AG04449 (cell line): ENCODE measurements around the gene SF3A2.

Source experiments
- CTCF ChIA-PET: fragments of 350-600 bp; formaldehyde crosslinking; extraction: SDS; loops from one replicate; lab custom pipeline; 2021; ENCODE audit warnings: antibody characterized with exemption; lab: Yijun Ruan, JAX
- POLR2A ChIA-PET: fragments of 400-600, 350-600 bp; formaldehyde crosslinking; extraction: SDS; loops from one replicate; lab custom pipeline; 2020; ENCODE audit warnings: antibody characterized with exemption, inconsistent platforms; lab: Yijun Ruan, JAX
- DNase-seq: peaks from one replicate; pipeline ENCODE4 v3.0.0-alpha.2; 2010; ENCODE audit warnings: low read depth, low spot score
- H3K4me3 ChIP-seq: 2 replicates; pipeline ENCODE4 v1.5.1; 2011; ENCODE audit warnings: low read depth, mild to moderate bottlenecking, control low read depth, low read length
- CTCF ChIP-seq: IDR thresholded peaks from one replicate; pipeline ENCODE4 v1.5.1; 2011; ENCODE audit warnings: mild to moderate bottlenecking, moderate library complexity, low read length, control low read depth, inconsistent platforms; ENCODE audit not compliant: insufficient read depth; ENCODE audit errors: missing control alignments

The SF3A2 gene

GRCh38 chr19:2221250-2221831, 15.3 kb upstream of the SF3A2 start:
- CTCF ChIA-PET, result interaction anchor here (0.8 to 1.8 kb wide), 8 partner anchors 8 to 68 kb away, joined by 3 to 9 read pairs (median 4); partner anchors contain the start of gene PLEKHJ1
- no peak for TF ChIP-seq CTCF
- no peak overlapping the region for H3K4me3 ChIP-seq
- POLR2A ChIA-PET, result interaction anchor here (0.6 to 1.0 kb wide), 2 partner anchors 12 to 16 kb away, joined by 3 read pairs; no protein-coding TSS in a partner anchor
- DNase-seq, result no peak

- H3K4me3 ChIP-seq, result no peak overlapping the region
- CTCF ChIA-PET, result interaction anchor here (0.8 to 1.8 kb wide), 8 partner anchors 9 to 68 kb away, joined by 3 to 9 read pairs (median 4); partner anchors contain the start of gene PLEKHJ1
- POLR2A ChIA-PET, result interaction anchor here (0.6 to 1.0 kb wide), 2 partner anchors 12 to 15 kb away, joined by 3 read pairs; no protein-coding TSS in a partner anchor
- no peak for TF ChIP-seq CTCF
- DNase-seq, result no peak
Measured at GRCh38 chr19:2221918-2222317, 14.7 kb upstream of the SF3A2 start.

GRCh38 chr19:2223391-2223790, 13.2 kb upstream of the SF3A2 start:
- no peak for DNase-seq
- H3K4me3 ChIP-seq, result no peak overlapping the region
- ChIA-PET POLR2A (no interaction called here), CTCF (interaction anchor here (0.7 to 1.3 kb wide), 3 partner anchors 12 to 68 kb away, joined by 3 read pairs; partner anchors contain the start of gene PLEKHJ1)
- TF ChIP-seq CTCF, result no peak

GRCh38 chr19:2223959-2224358, 12.7 kb upstream of the SF3A2 start:
- no peak for DNase-seq
- POLR2A ChIA-PET, result no interaction called here

GRCh38 chr19:2224754-2225349, 11.8 kb upstream of the SF3A2 start:
- ChIA-PET POLR2A (no interaction called here), CTCF (interaction anchor here (0.8 to 1.2 kb wide), 3 partner anchors 11 to 69 kb away, joined by 3 read pairs; no protein-coding TSS in a partner anchor)
- no peak overlapping the region for H3K4me3 ChIP-seq
- no peak for TF ChIP-seq CTCF
- no peak for DNase-seq

More at GRCh38 chr19:2223959-2224358, 12.7 kb upstream of the SF3A2 start:
- CTCF ChIA-PET, result interaction anchor here (0.9 to 1.3 kb wide), 2 partner anchors 15 to 68 kb away, joined by 3 read pairs; no protein-coding TSS in a partner anchor
- no peak for TF ChIP-seq CTCF
- H3K4me3 ChIP-seq, result no peak overlapping the region
